ENCODE measurements around the gene SH2B3. TPM values are rescaled to one million over a fixed set of nuclear protein-coding genes. Genes with fewer than 3 reads are reported as not detected.
"Not testable (repeated sequence)": the region's sequence is repeated elsewhere in the genome, so short reads cannot be mapped to it uniquely, and the experiment has no call there.

The SH2B3 gene
- polyA plus RNA-seq, 1 donor from 2014 or later = 10.3 TPM

GRCh38 chr12:111455448-111456320 lies 50.0 kb downstream of the SH2B3 start:
- peak overlapping the region in 2 of 3 donors; percentile 76 to 80 for H3K27ac Mint-ChIP-seq
- H3K36me3 Mint-ChIP-seq = peaks cover 2% of the 10 kb centered on the region

GRCh38 chr12:111457071-111457470 lies 51.3 kb downstream of the SH2B3 start:
- Mint-ChIP-seq H3K27me3 (no peaks in the 10 kb centered on the region), H3K36me3 (no peaks in the 10 kb centered on the region), H3K27ac (no peak overlapping the region), H3K4me1 (no peaks in the 10 kb centered on the region), H3K4me3 (no peak overlapping the region), H3K9me3 (no peaks in the 10 kb centered on the region)

More at GRCh38 chr12:111455448-111456320, 50.0 kb downstream of the SH2B3 start:
- Mint-ChIP-seq H3K4me3 (no peak overlapping the region), H3K27me3 (no peaks in the 10 kb centered on the region), H3K9me3 (no peaks in the 10 kb centered on the region), H3K4me1 (peaks cover 5 to 6% (median 5%) of the 10 kb centered on the region in 3 donors)

- Mint-ChIP-seq H3K9me3 (no peaks in the 10 kb centered on the region), H3K27ac (peak overlapping the region in 1 of 3 donors; percentile 4), H3K27me3 (no peaks in the 10 kb centered on the region)
Observed at GRCh38 chr12:111457577-111457976, 51.9 kb downstream of the SH2B3 start.

GRCh38 chr12:111458546-111459172 lies 52.9 kb downstream of the SH2B3 start:
- Mint-ChIP-seq H3K4me1 (peaks cover 5 to 6% (median 6%) of the 10 kb centered on the region in 3 donors), H3K9me3 (no peaks in the 10 kb centered on the region), H3K27ac (peak overlapping the region in 1 of 3 donors; percentile 69), H3K4me3 (no peak overlapping the region), H3K36me3 (no peaks in the 10 kb centered on the region), H3K27me3 (no peaks in the 10 kb centered on the region)

More at GRCh38 chr12:111457577-111457976, 51.9 kb downstream of the SH2B3 start:
- H3K4me1 Mint-ChIP-seq = peaks cover 4 to 5% (median 5%) of the 10 kb centered on the region in 3 donors
- H3K36me3 Mint-ChIP-seq = no peaks in the 10 kb centered on the region
- no peak overlapping the region for H3K4me3 Mint-ChIP-seq

GRCh38 chr12:111460111-111460510 lies 54.4 kb downstream of the SH2B3 start:
- not testable (repeated sequence) for H3K4me1 Mint-ChIP-seq, H3K4me3 Mint-ChIP-seq, H3K27ac Mint-ChIP-seq, H3K9me3 Mint-ChIP-seq, H3K27me3 Mint-ChIP-seq, H3K36me3 Mint-ChIP-seq

GRCh38 chr12:111462210-111462769 lies 56.6 kb downstream of the SH2B3 start:
- peaks cover 5 to 6% (median 6%) of the 10 kb centered on the region in 3 donors for H3K4me1 Mint-ChIP-seq
- H3K27me3 Mint-ChIP-seq = no peaks in the 10 kb centered on the region
- peak overlapping the region in 2 of 3 donors; percentile 3 to 18 for H3K27ac Mint-ChIP-seq
- no peak overlapping the region for H3K4me3 Mint-ChIP-seq
- H3K36me3 Mint-ChIP-seq = no peaks in the 10 kb centered on the region
- H3K9me3 Mint-ChIP-seq = no peaks in the 10 kb centered on the region

GRCh38 chr12:111467092-111467856 lies 61.6 kb downstream of the SH2B3 start:
- H3K4me1 Mint-ChIP-seq = peaks cover 4 to 7% (median 4%) of the 10 kb centered on the region in 3 donors
- H3K27ac Mint-ChIP-seq = no peak overlapping the region
- H3K9me3 Mint-ChIP-seq = no peaks in the 10 kb centered on the region
- H3K27me3 Mint-ChIP-seq = no peaks in the 10 kb centered on the region
- peaks cover 1% of the 10 kb centered on the region for H3K36me3 Mint-ChIP-seq
- no peak overlapping the region for H3K4me3 Mint-ChIP-seq

- Mint-ChIP-seq H3K4me3 (no peak overlapping the region), H3K27me3 (no peaks in the 10 kb centered on the region), H3K4me1 (peaks cover 0 to 3% (median 0%) of the 10 kb centered on the region in 3 donors), H3K9me3 (no peaks in the 10 kb centered on the region), H3K27ac (no peak overlapping the region), H3K36me3 (peaks cover 1% of the 10 kb centered on the region)
Observed at GRCh38 chr12:111467857-111468241, 62.1 kb downstream of the SH2B3 start.

- peaks cover 0 to 3% (median 0%) of the 10 kb centered on the region in 3 donors for H3K4me1 Mint-ChIP-seq
- H3K4me3 Mint-ChIP-seq = no peak overlapping the region
- no peak overlapping the region for H3K27ac Mint-ChIP-seq
- H3K36me3 Mint-ChIP-seq = peaks cover 5% of the 10 kb centered on the region
- no peaks in the 10 kb centered on the region for H3K9me3 Mint-ChIP-seq
- no peaks in the 10 kb centered on the region for H3K27me3 Mint-ChIP-seq
Observed at GRCh38 chr12:111469401-111469800, 63.7 kb downstream of the SH2B3 start.

- Mint-ChIP-seq H3K9me3 (no peaks in the 10 kb centered on the region), H3K36me3 (peaks cover 7% of the 10 kb centered on the region)
Observed at GRCh38 chr12:111471236-111471635, 65.5 kb downstream of the SH2B3 start.

GRCh38 chr12:111482462-111482861 lies 76.7 kb downstream of the SH2B3 start:
- H3K9me3 Mint-ChIP-seq = no peaks in the 10 kb centered on the region
- no peaks in the 10 kb centered on the region for H3K27me3 Mint-ChIP-seq
- peaks cover 6% of the 10 kb centered on the region for H3K36me3 Mint-ChIP-seq
- peaks cover 0 to 4% (median 0%) of the 10 kb centered on the region in 3 donors for H3K4me1 Mint-ChIP-seq
- no peak overlapping the region for H3K27ac Mint-ChIP-seq
- H3K4me3 Mint-ChIP-seq = no peak overlapping the region

More at GRCh38 chr12:111471236-111471635, 65.5 kb downstream of the SH2B3 start:
- Mint-ChIP-seq H3K27me3 (no peaks in the 10 kb centered on the region), H3K27ac (no peak overlapping the region), H3K4me1 (peaks cover 0 to 3% (median 0%) of the 10 kb centered on the region in 3 donors), H3K4me3 (no peak overlapping the region)

GRCh38 chr12:111488271-111488670 lies 82.5 kb downstream of the SH2B3 start:
- no peaks in the 10 kb centered on the region for H3K9me3 Mint-ChIP-seq
- no peak overlapping the region for H3K4me3 Mint-ChIP-seq
- H3K27ac Mint-ChIP-seq = no peak overlapping the region
- H3K4me1 Mint-ChIP-seq = no peaks in the 10 kb centered on the region
- peaks cover 8% of the 10 kb centered on the region for H3K36me3 Mint-ChIP-seq
- H3K27me3 Mint-ChIP-seq = no peaks in the 10 kb centered on the region

- Mint-ChIP-seq H3K27me3 (no peaks in the 10 kb centered on the region), H3K36me3 (peaks cover 8% of the 10 kb centered on the region), H3K4me3 (no peak overlapping the region), H3K9me3 (no peaks in the 10 kb centered on the region), H3K4me1 (no peaks in the 10 kb centered on the region), H3K27ac (no peak overlapping the region)
Observed at GRCh38 chr12:111488798-111489197, 83.1 kb downstream of the SH2B3 start.

GRCh38 chr12:111492979-111493378 lies 87.3 kb downstream of the SH2B3 start:
- H3K4me3 Mint-ChIP-seq, H3K27me3 Mint-ChIP-seq, H3K27ac Mint-ChIP-seq, H3K9me3 Mint-ChIP-seq, H3K4me1 Mint-ChIP-seq: not testable (repeated sequence)
- peaks cover 10% of the 10 kb centered on the region for H3K36me3 Mint-ChIP-seq

GRCh38 chr12:111494676-111495075 lies 89.0 kb downstream of the SH2B3 start:
- peaks cover 12% of the 10 kb centered on the region for H3K36me3 Mint-ChIP-seq
- H3K27ac Mint-ChIP-seq = no peak overlapping the region
- H3K27me3 Mint-ChIP-seq = no peaks in the 10 kb centered on the region
- peaks cover 2 to 4% (median 3%) of the 10 kb centered on the region in 3 donors for H3K4me1 Mint-ChIP-seq
- H3K4me3 Mint-ChIP-seq = no peak overlapping the region
- no peaks in the 10 kb centered on the region for H3K9me3 Mint-ChIP-seq

Measured in IgD-negative memory B cell (primary cell).